HepG2 (cell line): ENCODE measurements around the gene AKAP9. TPM values are rescaled to one million over a fixed set of nuclear protein-coding genes. Genes with fewer than 3 reads are reported as not detected.

ENCODE experiments used
- ATAC-seq: fragments of 200-7000 bp; cut with Tn5 transposase; 3 replicates; pipeline ENCODE4 v1.9.1; 2020; ENCODE audit warnings: mild to moderate bottlenecking, moderate library complexity
- BruUV-seq: library from RNA; stranded (reverse); fragments of 400-500 nt; replicated peaks from 2 replicates; lab custom pipeline; 2021; lab: Mats Ljungman, UMichigan
- CTCF ChIA-PET: fragments of 300-600 bp; formaldehyde crosslinking; extraction: SDS; loops from one replicate; lab custom pipeline; 2021; ENCODE audit warnings: low total read pairs, inconsistent platforms, low intra/inter-chr PET ratio; lab: Yijun Ruan, JAX
- POLR2A ChIA-PET: fragments of 350-600 bp; sonication (Branson Sonifier 250); formaldehyde crosslinking; loops from one replicate; lab custom pipeline; 2020; ENCODE audit warnings: antibody characterized with exemption, inconsistent platforms; lab: Yijun Ruan, JAX
- DNase-seq: peaks from one replicate; pipeline ENCODE4 v3.0.0-alpha.2; 2015; ENCODE audit warnings: low spot score
- FAIRE-seq: peaks from 3 replicates; lab custom pipeline; 2011; peaks lifted over from hg19 to GRCh38; lab: Jason Lieb, UNC
- H2AFZ ChIP-seq: one replicate; pipeline ENCODE4 v1.6.1; 2011; ENCODE audit warnings: low read length, inconsistent platforms
- H3K27ac ChIP-seq: fragments of 300-600 bp; 3 replicates; pipeline ENCODE4 v1.8.0; 2011; ENCODE audit warnings: mixed run types, mild to moderate bottlenecking, mixed read lengths, low read length, inconsistent platforms; ENCODE audit not compliant: insufficient read depth; ENCODE audit errors: extremely low read length
- H3K27me3 ChIP-seq, 2 experiments: fragments of 200-600 bp in 1 of 2; 2 replicates in 1 of 2; 3 replicates in 1 of 2; pipeline versions ENCODE4 v1.6.0 to v1.8.0; 2011; ENCODE audit warnings: low read length in 2 of 2, mild to moderate bottlenecking in 2 of 2, moderate library complexity in 2 of 2, inconsistent platforms in 1 of 2; ENCODE audit not compliant: insufficient read depth in 2 of 2, control insufficient read depth in 1 of 2
- H3K36me3 ChIP-seq, 2 experiments: fragments of 200-600 bp in 1 of 2; replicated peaks in 1 of 2; 2 replicates in 1 of 2; 3 replicates in 1 of 2; pipeline versions ENCODE4 v1.5.1 to v1.8.0; 2011; ENCODE audit warnings: low read length in 2 of 2, inconsistent platforms in 1 of 2; ENCODE audit not compliant: insufficient read depth in 2 of 2, control insufficient read depth in 1 of 2
- H3K4me1 ChIP-seq: 2 replicates; pipeline ENCODE4 v1.5.1; 2012; ENCODE audit warnings: low read length, inconsistent platforms; ENCODE audit not compliant: insufficient read depth
- H3K4me2 ChIP-seq: 2 replicates; pipeline ENCODE4 v1.6.0; 2011; ENCODE audit warnings: low read depth, low read length, inconsistent platforms
- H3K4me3 ChIP-seq, 3 experiments: fragments of 200-600 bp in 1 of 3; sonication (generic), shearing (Covaris generic) in 1 of 3; replicated peaks in 1 of 3; 2 replicates each; pipeline ENCODE4 v1.5.1; 2011 to 2016; ENCODE audit warnings: low read length in 3 of 3, inconsistent platforms in 2 of 3, low read depth in 2 of 3, mild to moderate bottlenecking in 2 of 3, control low read depth in 1 of 3, mixed read lengths in 1 of 3; ENCODE audit not compliant: insufficient read depth in 1 of 3
- H3K79me2 ChIP-seq: one replicate; pipeline ENCODE4 v1.6.1; 2011; ENCODE audit warnings: low read length, inconsistent platforms; ENCODE audit not compliant: insufficient read depth
- H3K9ac ChIP-seq: 2 replicates; pipeline ENCODE4 v1.6.0; 2011; ENCODE audit warnings: mild to moderate bottlenecking, low read depth, low read length, inconsistent platforms; ENCODE audit not compliant: insufficient read depth
- H3K9me3 ChIP-seq: 2 replicates; pipeline ENCODE4 v1.5.1; 2012; ENCODE audit warnings: mild to moderate bottlenecking, low read length
- H4K20me1 ChIP-seq: 2 replicates; pipeline ENCODE4 v1.6.0; 2011; ENCODE audit warnings: inconsistent platforms, mild to moderate bottlenecking, low read length, moderate library complexity; ENCODE audit not compliant: insufficient read depth
- ARID5B ChIP-seq: IDR thresholded peaks from 2 replicates; pipeline ENCODE4 v1.4.0; 2020; ENCODE audit warnings: mild to moderate bottlenecking, missing genetic modification reagents
- ATF7 ChIP-seq, 2 experiments: fragments of 450-650 bp in 1 of 2; sonication (generic) in 1 of 2; formaldehyde crosslinking in 1 of 2; IDR thresholded peaks; 2 replicates each; pipeline versions ENCODE4 v1.4.0 to v1.6.1; 2016 to 2020; ENCODE audit warnings: antibody characterized with exemption in 1 of 2, mild to moderate bottlenecking in 1 of 2, missing genetic modification reagents in 1 of 2
- FOXP1 ChIP-seq, 2 experiments: fragments of 450-650 bp in 1 of 2; IDR thresholded peaks; 2 replicates each; pipeline ENCODE4 v1.6.1; 2017 to 2018; ENCODE audit warnings: antibody characterized with exemption in 1 of 2
- GFI1 ChIP-seq: sonication (generic); formaldehyde crosslinking; IDR thresholded peaks from 2 replicates; pipeline ENCODE4 v1.5.0; 2020; ENCODE audit warnings: missing genetic modification reagents, mild to moderate bottlenecking, borderline replicate concordance
- PTBP1 ChIP-seq: fragments of 200-400 bp; formaldehyde crosslinking; IDR thresholded peaks from 2 replicates; pipeline ENCODE4 v1.6.1; 2018; ENCODE audit warnings: low read length, low read depth; ENCODE audit not compliant: poor library complexity, severe bottlenecking
- RBM22 ChIP-seq: fragments of 200-400 bp; formaldehyde crosslinking; optimal IDR thresholded peaks from 2 replicates; pipeline ENCODE3; 2017; ENCODE audit warnings: mild to moderate bottlenecking, low read length, moderate library complexity
- ZNF441 ChIP-seq: sonication (generic); formaldehyde crosslinking; IDR thresholded peaks from 2 replicates; pipeline ENCODE4 v1.7.0; 2021; ENCODE audit warnings: missing genetic modification reagents, borderline replicate concordance
- ZNF646 ChIP-seq: sonication (generic); formaldehyde crosslinking; IDR thresholded peaks from 2 replicates; pipeline ENCODE4 v1.9.0; 2021; ENCODE audit warnings: mild to moderate bottlenecking, missing genetic modification reagents
- WGBS: methylation state at CpG from one replicate; pipeline ENCODE4 v1.1.6; 2017; ENCODE audit warnings: low lambda C conversion rate; 5-methylcytosine and 5-hydroxymethylcytosine counted together
- in situ Hi-C: cut with HindIII; loops from 2 replicates; pipeline ENCODE4 v1.10.0; 2017; ENCODE audit warnings: low pct_unique_long_range_greater_than_20kb; ENCODE audit not compliant: extremely low pct_ligation_motif_present
- intact Hi-C: fragments of 100-400 bp; cut with micrococcal nuclease; formaldehyde crosslinking; loops from one replicate; pipeline ENCODE4 v1.10.0; 2022; ENCODE audit not compliant: unreplicated experiment
- polyA plus RNA-seq, 8 experiments: library from polyadenylated mRNA; depleted of rRNA in 3 of 8; stranded (reverse) in 7 of 8; unstranded in 1 of 8; fragments of >200 nt; fragmentation: Illumina TruSeq in 4 of 8; extraction: Trizol in 4 of 8; gene quantifications; 2 replicates each; pipeline versions ENCODE4 v1.2.1 to v1.2.3, GENCODE V29; 2011 to 2016; ENCODE audit warnings: low read depth in 4 of 8, missing spikeins in 1 of 8, mixed read lengths in 1 of 8; ENCODE audit not compliant: insufficient read depth in 1 of 8
- total RNA-seq, 5 experiments: library from RNA; depleted of rRNA; stranded (reverse); fragments of >200 nt; fragmentation: Illumina TruSeq; extraction: Trizol; gene quantifications; 2 replicates each; pipeline ENCODE4 v1.2.3, GENCODE V29; 2016; ENCODE audit warnings: low read depth in 1 of 5

AKAP9 gene
- total and polyA plus RNA-seq, 2 of the 13 experiments (the other 11 are each of a cell fraction or from before 2014, with no cell fraction given), result 27.6 to 33.1 TPM

DNA sequence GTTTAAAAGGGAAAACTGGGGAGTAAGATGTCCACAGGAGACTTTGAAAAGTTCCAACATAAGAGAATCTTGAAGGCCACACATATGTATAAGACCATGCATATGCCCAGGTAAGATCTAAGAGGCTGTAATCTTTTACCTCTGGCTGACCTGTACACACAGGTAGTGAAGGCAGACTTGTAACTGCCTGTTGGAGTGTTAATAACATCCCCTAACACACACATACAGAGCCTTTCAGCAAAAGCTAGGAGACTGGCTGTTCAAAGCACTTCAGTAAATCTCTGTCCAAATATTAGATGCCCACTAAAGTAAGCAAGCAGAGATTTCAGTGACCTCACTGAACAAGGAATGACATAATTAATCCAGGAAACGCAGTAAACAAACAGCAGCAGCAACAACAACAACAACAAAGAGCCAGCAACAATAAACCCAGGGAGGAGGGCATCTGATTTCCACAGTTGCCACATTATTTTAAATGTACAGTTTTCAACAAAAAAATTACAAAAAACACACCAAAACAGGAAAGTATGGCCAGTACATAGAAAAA, 178.6 kb downstream of the AKAP9 start:
- intact Hi-C loops (no loop called here), in situ Hi-C loops (no loop called here)
- ATAC-seq, result peak; percentile 37
- POLR2A ChIA-PET, result no interaction called here
- H3K36me3 ChIP-seq, result peaks cover 9 to 86% of the 10 kb centered on the region in 2 experiments
- no peaks in the 10 kb centered on the region for H3K9me3 ChIP-seq
- H3K4me1 ChIP-seq, result peaks cover 17% of the 10 kb centered on the region; the same call in 1 of the 2 replicates
- peaks cover 61% of the 10 kb centered on the region for H4K20me1 ChIP-seq
- FAIRE-seq, result no peak
- no peak overlapping the region for H3K27ac ChIP-seq
- TF ChIP-seq ZNF646 (no peak), FOXP1 (IDR thresholded peaks at IDR 0.05) (no peak), FOXP1 (CRISPR knock-in tag; IDR thresholded peaks at IDR 0.05) (peak; percentile 57), ARID5B (no peak), ZNF441 (CRISPR knock-in tag) (no peak), GFI1 (peak; percentile 75), RBM22 (peak; percentile 63), ATF7 (IDR thresholded peaks at IDR 0.05) (0 out of 2 replicates have a peak, but pooled peaks have one; percentile 14), ATF7 (CRISPR knock-in tag; IDR thresholded peaks at IDR 0.05) (no peak), PTBP1 (no peak)
- H3K9ac ChIP-seq, result no peak overlapping the region
- WGBS, result 85% methylated on average over 1 of the region's 1 CpG
- no peak overlapping the region for H2AFZ ChIP-seq
- CTCF ChIA-PET, result no interaction called here
- no TSS peak for BruUV-seq
- H3K79me2 ChIP-seq, result peaks cover 72% of the 10 kb centered on the region
- H3K4me2 ChIP-seq, result no peak overlapping the region
- H3K27me3 ChIP-seq, result no peaks in the 10 kb centered on the region
- no peak overlapping the region for H3K4me3 ChIP-seq
- no peak for DNase-seq
